GM12875 (cell line): ENCODE data around the gene PACS1.

ENCODE experiments used
- H3K4me3 ChIP-seq: one replicate; pipeline ENCODE4 v1.5.1; 2011; ENCODE audit warnings: low read depth, low read length, control low read depth
- CTCF ChIP-seq: IDR thresholded peaks from 2 replicates; pipeline ENCODE4 v1.5.1; 2011; ENCODE audit warnings: low read depth, mild to moderate bottlenecking, control low read depth, inconsistent platforms, low read length, moderate library complexity, borderline replicate concordance; ENCODE audit not compliant: insufficient read depth

Gene PACS1

GRCh38 chr11:66228521-66228920 is 158.4 kb downstream of the PACS1 start:
- no peak for TF ChIP-seq CTCF

GRCh38 chr11:66230156-66230555 is 160.1 kb downstream of the PACS1 start:
- H3K4me3 ChIP-seq: no peak overlapping the region
- TF ChIP-seq CTCF: no peak

More at GRCh38 chr11:66228521-66228920, 158.4 kb downstream of the PACS1 start:
- H3K4me3 ChIP-seq: no peak overlapping the region

GRCh38 chr11:66230978-66231377 is 160.9 kb downstream of the PACS1 start:
- H3K4me3 ChIP-seq: no peak overlapping the region
- no peak for TF ChIP-seq CTCF

GRCh38 chr11:66231561-66231960 is 161.5 kb downstream of the PACS1 start:
- H3K4me3 ChIP-seq: no peak overlapping the region

GRCh38 chr11:66232769-66233168 is 162.7 kb downstream of the PACS1 start:
- H3K4me3 ChIP-seq: no peak overlapping the region

More at GRCh38 chr11:66231561-66231960, 161.5 kb downstream of the PACS1 start:
- no peak for TF ChIP-seq CTCF

GRCh38 chr11:66233301-66233700 is 163.2 kb downstream of the PACS1 start:
- TF ChIP-seq CTCF: no peak
- no peak overlapping the region for H3K4me3 ChIP-seq

More at GRCh38 chr11:66232769-66233168, 162.7 kb downstream of the PACS1 start:
- TF ChIP-seq CTCF: no peak

- no peak for TF ChIP-seq CTCF
These were observed 165.1 kb downstream of the PACS1 start for GRCh38 chr11:66235141-66235540.

More at GRCh38 chr11:66235141-66235540, 165.1 kb downstream of the PACS1 start:
- no peak overlapping the region for H3K4me3 ChIP-seq
